Sigmoid colon (tissue), 4 donors: ENCODE results near the gene C1QTNF8.

ENCODE experiments used
- CTCF ChIP-seq, 4 experiments: fragments of 450-650 bp in 3 of 4; fragments of 200-600 bp in 1 of 4; IDR thresholded peaks; one replicate each; pipeline ENCODE4 v1.5.1; 2016 to 2019; ENCODE audit warnings: antibody characterized with exemption in 4 of 4, mild to moderate bottlenecking in 3 of 4, moderate library complexity in 2 of 4
- POLR2A ChIP-seq, 2 donors: fragments of 450-650 bp; IDR thresholded peaks; one replicate each; pipeline ENCODE4 v1.6.1; 2016; ENCODE audit warnings: antibody characterized with exemption in 2 of 2, mild to moderate bottlenecking in 2 of 2, moderate library complexity in 2 of 2
- POLR2AphosphoS5 ChIP-seq, 4 donors: sonication (generic); formaldehyde crosslinking; IDR thresholded peaks; one replicate each; pipeline ENCODE4 v1.6.1; 2017; ENCODE audit warnings: antibody characterized with exemption in 4 of 4

- no peak for TF ChIP-seq POLR2AphosphoS5 (IDR thresholded peaks at IDR 0.05)
- no peak for TF ChIP-seq CTCF (IDR thresholded peaks at IDR 0.05)
- TF ChIP-seq POLR2A (IDR thresholded peaks at IDR 0.05), result no peak
Observed at GRCh38 chr16:1120577-1120941, 24.5 kb upstream of the C1QTNF8 start.
